Left lung (tissue), 10 donors: ENCODE data around the gene AEBP1. TPM values are rescaled to one million over a fixed set of nuclear protein-coding genes. Genes with fewer than 3 reads are reported as not detected.

Source experiments
- ATAC-seq: fragments of 200-7000 bp; cut with Tn5 transposase; one replicate; pipeline ENCODE4 v1.9.1; 2020; ENCODE audit warnings: moderate library complexity
- DNase-seq, 4 donors: peaks; one replicate each; pipeline ENCODE4 v3.0.0-alpha.2; 2013 to 2020
- H3K27ac ChIP-seq, 2 donors: fragments of 200-600 bp; sonication (generic) in 1 of 2; one replicate each; pipeline versions ENCODE4 v1.5.0 to v1.8.0; 2020 to 2021
- H3K27me3 ChIP-seq, 2 donors: fragments of 200-600 bp; sonication (generic) in 1 of 2; one replicate each; pipeline versions ENCODE4 v1.5.0 to v1.8.0; 2020 to 2021
- H3K36me3 ChIP-seq, 2 donors: fragments of 200-600 bp; sonication (generic) in 1 of 2; one replicate each; pipeline versions ENCODE4 v1.5.0 to v1.8.0; 2020 to 2021
- H3K4me1 ChIP-seq, 2 donors: fragments of 200-600 bp; one replicate each; pipeline ENCODE4 v1.8.0; 2021
- H3K4me3 ChIP-seq, 2 donors: fragments of 200-600 bp; sonication (generic) in 1 of 2; one replicate each; pipeline versions ENCODE4 v1.5.0 to v1.8.0; 2020 to 2021; ENCODE audit warnings: mild to moderate bottlenecking in 1 of 2
- H3K9me3 ChIP-seq, 2 donors: fragments of 200-600 bp; sonication (generic) in 1 of 2; one replicate each; pipeline versions ENCODE4 v1.5.0 to v1.8.0; 2020 to 2021
- CTCF ChIP-seq, 2 donors: fragments of 200-600 bp; sonication (generic) in 1 of 2; IDR thresholded peaks; one replicate each; pipeline versions ENCODE4 v1.5.0 to v1.8.0; 2021; ENCODE audit warnings: antibody characterized with exemption in 2 of 2
- intact Hi-C, 2 donors: fragments of 100-400 bp; cut with DNase I; formaldehyde crosslinking; loops; one replicate each; pipeline versions ENCODE4 v1.11.2 to v1.14.2; 2022
- polyA plus RNA-seq, 6 donors: library from polyadenylated mRNA; unstranded; fragments of 120-200 nt; gene quantifications; one replicate each; pipeline ENCODE4 v1.2.1, GENCODE V29; 2013; ENCODE audit not compliant: insufficient read length in 6 of 6
- total RNA-seq, 2 donors: library from RNA; stranded (reverse); fragmentation: NEBNext Ultra II Directional; extraction: Animal tissue kit (Norgen Biotek cat#: 25700); gene quantifications; one replicate each; pipeline ENCODE4 v1.2.1, GENCODE V29; 2021
- donor health status: DM: no; HTN: yes; CAD: no.
- donor health status: DM: no; HTN: no; CAD: no.

The AEBP1 gene
- total and polyA plus RNA-seq, 8 donors, result 53.6 to 195 (median 64.7) TPM

GRCh38 chr7:44057849-44058758 is 46.0 kb upstream of the AEBP1 start:
- no peak overlapping the region for H3K27ac ChIP-seq
- peaks cover 0 to 100% of the 10 kb centered on the region in 2 donors for H3K36me3 ChIP-seq
- ATAC-seq (no peak), DNase-seq (peak in 2 of 4 donors; percentile 17 to 61)
- TF ChIP-seq CTCF (IDR thresholded peaks at IDR 0.05), result no peak
- H3K9me3 ChIP-seq, result no peaks in the 10 kb centered on the region
- H3K27me3 ChIP-seq, result no peaks in the 10 kb centered on the region
- intact Hi-C loops, result no loop called here
- H3K4me1 ChIP-seq, result no peaks in the 10 kb centered on the region
- H3K4me3 ChIP-seq, result no peak overlapping the region

GRCh38 chr7:44058759-44059218 is 45.4 kb upstream of the AEBP1 start:
- Histone ChIP-seq H3K4me1 (no peaks in the 10 kb centered on the region), H3K36me3 (peaks cover 0 to 93% of the 10 kb centered on the region in 2 donors), H3K9me3 (no peaks in the 10 kb centered on the region), H3K27me3 (no peaks in the 10 kb centered on the region), H3K4me3 (no peak overlapping the region), H3K27ac (no peak overlapping the region)
- no peak for TF ChIP-seq CTCF (IDR thresholded peaks at IDR 0.05)
- intact Hi-C loops, result no loop called here
- DNase-seq (no peak), ATAC-seq (no peak)

GRCh38 chr7:44059219-44060090 is 44.7 kb upstream of the AEBP1 start:
- Histone ChIP-seq H3K4me1 (no peaks in the 10 kb centered on the region), H3K36me3 (peaks cover 0 to 86% of the 10 kb centered on the region in 2 donors), H3K27me3 (no peaks in the 10 kb centered on the region), H3K27ac (no peak overlapping the region), H3K9me3 (no peaks in the 10 kb centered on the region), H3K4me3 (no peak overlapping the region)
- DNase-seq (peak in 2 of 4 donors; percentile 27 to 45), ATAC-seq (no peak)
- intact Hi-C loops, result no loop called here
- TF ChIP-seq CTCF (IDR thresholded peaks at IDR 0.05), result no peak

DNA sequence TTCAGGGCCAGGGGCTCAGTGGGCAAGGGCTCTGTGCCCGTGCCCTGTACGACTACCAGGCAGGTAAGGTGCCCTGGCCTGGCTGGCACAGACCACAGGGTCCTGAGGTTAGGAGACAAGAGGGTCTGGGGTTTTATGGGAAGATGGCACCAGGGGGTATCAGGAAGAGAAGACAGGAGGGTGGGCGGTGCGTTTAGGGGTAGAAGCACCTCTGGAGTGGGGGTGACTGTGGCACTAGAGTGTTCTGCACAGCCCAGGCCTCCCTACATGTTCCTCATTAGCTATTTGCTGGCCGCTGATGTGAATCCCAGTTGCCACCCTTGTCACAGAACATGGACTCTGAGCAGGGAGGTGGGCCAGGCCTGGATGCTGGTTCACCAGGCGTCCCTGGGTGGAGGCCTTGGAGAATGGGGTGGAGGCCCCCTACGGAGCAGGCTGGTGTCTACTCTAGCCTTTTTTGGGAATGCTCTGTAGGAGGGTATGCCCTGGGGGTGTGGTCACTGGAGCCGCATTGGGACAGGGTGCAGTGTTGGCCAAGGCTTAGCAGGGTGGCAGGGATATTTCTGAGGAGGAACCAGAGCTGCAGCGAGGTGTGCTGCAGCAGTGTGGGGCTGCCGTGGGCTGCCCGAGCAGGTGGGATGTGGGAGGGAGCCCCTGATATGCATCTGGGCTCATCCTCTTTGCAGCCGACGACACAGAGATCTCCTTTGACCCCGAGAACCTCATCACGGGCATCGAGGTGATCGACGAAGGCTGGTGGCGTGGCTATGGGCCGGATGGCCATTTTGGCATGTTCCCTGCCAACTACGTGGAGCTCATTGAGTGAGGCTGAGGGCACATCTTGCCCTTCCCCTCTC is 43.8 kb upstream of the AEBP1 start:
- H3K36me3 ChIP-seq, result peaks cover 0 to 78% of the 10 kb centered on the region in 2 donors
- peaks cover 0 to 5% of the 10 kb centered on the region in 2 donors for H3K4me1 ChIP-seq
- H3K4me3 ChIP-seq, result no peak overlapping the region
- intact Hi-C loops, result no loop called here
- H3K27me3 ChIP-seq, result no peaks in the 10 kb centered on the region
- H3K9me3 ChIP-seq, result no peaks in the 10 kb centered on the region
- DNase-seq (peak in 1 of 4 donors; percentile 24), ATAC-seq (no peak)
- TF ChIP-seq CTCF (IDR thresholded peaks at IDR 0.05), result no peak
- H3K27ac ChIP-seq, result no peak overlapping the region
